GM21528 (cell line): ENCODE measurements around the gene ZFYVE28.
A peak's percentile ranks its signal among the peaks of the same experiment; 100 is the strongest.
"Not testable (repeated sequence)": the region's sequence is repeated elsewhere in the genome, so short reads cannot be mapped to it uniquely, and the experiment has no call there.

Experiments
- ATAC-seq: cut with Tn5 transposase; IDR thresholded peaks from one replicate; pipeline ENCODE4 v1.9.1; 2021; ENCODE audit warnings: mild to moderate bottlenecking, moderate library complexity; ENCODE audit not compliant: unreplicated experiment, low FRiP score

ZFYVE28 gene

GRCh38 chr4:2417765-2418649 is at the start of gene ZFYVE28:
ZFYVE28 (minus strand) TSS chr4:2418645; CDS start chr4:2418323, 322 bp downstream.
- no peak for ATAC-seq

GRCh38 chr4:2465544-2465943 is 47.1 kb upstream of the ZFYVE28 start:
- not testable (repeated sequence) for ATAC-seq

DNA sequence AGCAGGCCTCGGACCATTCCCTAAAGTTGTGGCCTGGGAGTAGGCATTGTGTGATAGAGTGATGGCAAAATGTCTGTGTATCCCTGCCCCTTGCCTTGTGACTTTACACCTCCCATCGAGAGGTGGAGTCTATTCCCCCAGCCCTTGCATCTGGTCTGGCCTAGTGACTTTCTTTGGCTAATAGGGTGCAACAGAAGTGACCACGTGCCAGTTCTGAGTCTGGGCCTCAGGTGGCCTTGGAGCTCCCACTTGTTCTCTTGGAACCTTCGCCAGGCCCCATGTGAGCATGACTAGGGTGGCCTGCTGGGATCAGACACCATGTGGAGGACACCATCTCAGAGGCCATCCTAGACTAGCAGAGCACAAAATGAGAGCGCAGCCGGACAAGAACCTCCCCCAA is 46.6 kb upstream of the ZFYVE28 start:
- ATAC-seq = no peak

DNA sequence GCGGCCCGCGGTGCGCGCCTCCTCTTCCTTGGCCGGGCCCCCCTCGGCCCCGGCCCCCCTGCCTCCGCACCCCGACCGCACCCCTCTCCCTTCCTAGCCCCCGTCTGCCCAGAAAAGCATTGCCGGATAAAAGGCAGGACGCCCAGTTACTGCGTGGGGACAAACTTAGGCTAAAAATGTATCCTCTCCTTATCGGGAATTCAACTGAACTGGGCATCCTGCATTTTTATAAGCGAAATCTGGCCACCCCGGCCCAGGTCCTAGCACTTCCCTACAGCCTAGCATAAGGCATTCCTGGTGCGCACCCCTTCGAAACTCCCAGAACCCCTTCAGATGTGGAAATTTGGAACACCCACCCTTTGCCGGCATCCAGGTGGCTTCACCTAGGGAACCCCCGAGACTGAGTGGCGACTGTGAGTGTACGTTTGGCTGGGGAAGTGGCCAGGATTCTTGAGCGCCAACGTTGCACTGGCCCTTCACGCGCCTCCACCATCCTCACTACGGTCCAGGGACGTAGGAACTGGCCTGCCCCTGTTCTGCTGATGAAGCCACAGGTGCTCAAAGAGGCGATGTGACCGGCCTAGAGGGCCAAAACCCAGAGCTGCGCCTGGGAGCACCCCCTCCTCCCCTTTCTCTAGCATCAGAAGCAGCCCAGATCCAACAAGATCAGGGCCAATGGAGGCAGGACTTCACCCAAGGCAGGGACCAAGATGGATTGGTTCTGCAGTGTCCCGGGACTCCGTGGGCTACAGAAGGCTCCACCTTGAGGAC is 44.7 kb upstream of the ZFYVE28 start:
- no peak for ATAC-seq

- peak; percentile 72 for ATAC-seq
Observed at GRCh38 chr4:2462218-2462991, 44.0 kb upstream of the ZFYVE28 start.

GRCh38 chr4:2461246-2461960 is 43.0 kb upstream of the ZFYVE28 start:
- no peak for ATAC-seq

- ATAC-seq = no peak
Observed at GRCh38 chr4:2459589-2460349, 41.3 kb upstream of the ZFYVE28 start.

DNA sequence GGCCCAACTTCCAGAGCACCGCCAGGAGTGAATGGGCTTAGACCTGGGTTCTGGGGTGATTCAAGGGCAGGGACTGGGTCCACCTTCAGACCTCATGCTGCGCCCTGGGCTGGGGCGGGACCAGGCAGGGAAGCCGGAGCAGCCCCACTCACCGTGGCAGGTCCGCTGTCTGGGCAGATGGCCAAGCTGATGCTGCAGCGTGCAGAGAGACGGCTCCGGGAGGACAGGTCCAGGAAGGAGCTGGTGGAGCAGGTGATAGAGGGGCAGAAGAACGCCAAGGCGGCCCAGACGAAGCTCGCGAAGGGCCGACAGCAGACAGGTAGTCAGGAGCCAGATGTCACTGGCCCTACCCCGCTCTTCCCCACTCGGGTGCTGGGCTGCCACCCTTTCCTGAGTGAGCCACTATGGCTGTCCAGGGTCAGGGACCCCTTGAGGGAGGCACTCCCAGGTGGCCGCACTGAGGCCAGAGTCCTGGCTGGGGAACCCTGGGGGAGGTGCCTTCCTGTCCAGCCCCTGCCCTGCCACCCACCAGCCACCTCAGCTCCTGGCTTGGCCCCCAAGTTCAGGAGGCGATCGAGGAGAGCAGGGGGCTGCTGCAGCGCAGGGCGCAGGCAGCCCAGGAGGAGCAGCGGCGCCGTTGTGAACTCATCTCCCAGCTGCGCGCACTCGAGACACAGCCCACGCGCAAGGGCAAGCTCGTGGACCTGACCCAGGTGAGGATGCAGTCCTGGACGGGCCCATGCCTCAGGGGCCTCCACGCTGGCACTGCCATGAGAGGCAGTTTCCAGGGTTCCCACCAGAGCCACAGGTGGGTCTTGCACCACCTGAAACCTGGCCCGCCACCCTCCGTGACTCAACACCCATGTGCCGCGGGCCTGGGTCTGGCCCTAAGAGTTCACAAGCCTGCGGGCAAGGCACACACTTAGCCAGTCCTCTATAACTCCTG is 40.4 kb upstream of the ZFYVE28 start:
- ATAC-seq = no peak

GRCh38 chr4:2457481-2458295 is 39.2 kb upstream of the ZFYVE28 start:
- ATAC-seq = no peak

DNA sequence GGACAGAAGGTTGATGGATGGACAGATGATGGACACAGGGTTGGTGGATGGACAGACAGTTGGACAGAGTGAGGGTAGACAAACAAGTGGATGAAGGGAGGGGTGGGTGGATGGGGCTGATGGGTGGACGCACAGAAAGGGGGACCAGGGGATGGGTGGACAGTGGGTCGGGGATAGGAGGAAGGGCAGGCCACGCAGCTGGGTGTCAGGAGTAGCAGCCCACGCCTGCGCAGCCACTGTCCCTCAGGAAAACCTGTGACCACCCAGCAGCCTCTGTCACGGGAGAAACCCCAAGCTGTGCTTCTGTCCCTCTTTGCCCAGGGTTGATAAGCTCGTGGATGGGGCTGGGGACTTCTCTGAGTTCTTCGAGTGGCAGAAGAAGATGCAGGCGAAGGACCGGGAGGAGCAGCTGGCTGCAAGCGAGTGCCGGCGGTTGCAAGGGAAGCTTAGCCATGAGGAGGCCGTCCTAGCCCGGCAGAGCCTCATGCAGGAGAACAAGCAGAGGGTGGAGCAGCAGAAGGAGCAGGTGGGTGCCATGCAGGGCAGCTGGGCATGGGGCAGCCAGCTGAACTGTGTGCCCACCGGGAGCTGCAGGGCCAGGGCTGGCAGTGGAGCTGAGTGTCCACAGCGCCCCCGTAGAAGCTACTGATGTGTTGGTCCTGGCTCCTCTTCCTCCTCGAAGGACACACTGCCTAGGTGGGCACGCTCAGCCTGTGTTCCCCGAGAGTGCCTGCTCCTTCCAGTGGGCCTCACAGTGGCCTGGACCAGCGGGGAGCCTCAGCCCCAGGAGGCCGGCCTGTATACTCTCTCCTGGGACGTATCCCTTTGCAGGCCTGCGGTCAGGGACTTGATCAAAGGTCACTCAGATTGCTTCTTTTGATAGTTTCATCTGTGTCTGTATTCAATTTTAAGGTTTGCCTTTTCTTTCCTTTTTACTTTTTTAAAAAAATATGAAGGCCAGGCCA is 33.7 kb upstream of the ZFYVE28 start:
- ATAC-seq = no peak

- ATAC-seq = no peak
Observed at GRCh38 chr4:2451036-2451520, 32.6 kb upstream of the ZFYVE28 start.

DNA sequence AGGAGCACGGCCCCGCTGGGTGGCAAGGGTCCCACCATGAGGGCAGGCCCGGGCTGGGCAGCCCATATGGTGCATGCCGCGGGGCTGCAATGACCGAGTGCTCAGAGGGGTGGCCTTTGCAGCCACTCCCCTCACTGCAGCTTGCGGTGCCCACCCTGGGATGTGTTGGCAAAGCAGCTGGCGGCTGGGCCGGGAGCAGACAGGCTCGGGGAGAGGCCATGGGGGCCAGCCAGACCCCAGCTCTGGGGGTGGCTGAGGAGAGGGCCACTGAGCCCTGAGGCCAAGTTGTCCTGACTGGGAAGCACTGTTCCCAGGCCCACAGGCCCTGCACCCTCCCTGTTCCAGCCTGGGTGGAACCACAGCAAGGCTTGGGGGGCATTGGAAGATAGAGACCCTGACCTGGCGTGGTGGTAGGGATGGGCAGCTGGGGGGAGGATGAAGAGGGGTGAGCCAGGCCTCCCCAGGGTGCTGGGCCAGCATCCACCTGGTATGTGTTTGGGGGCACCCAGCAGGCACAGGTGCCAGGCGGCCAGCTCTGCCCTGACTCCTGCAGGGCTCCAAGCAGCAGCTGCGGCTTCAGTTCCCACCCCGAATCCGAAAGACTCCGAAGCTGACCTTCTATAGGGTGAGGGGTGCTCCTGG is 32.1 kb upstream of the ZFYVE28 start:
- ATAC-seq = no peak

DNA sequence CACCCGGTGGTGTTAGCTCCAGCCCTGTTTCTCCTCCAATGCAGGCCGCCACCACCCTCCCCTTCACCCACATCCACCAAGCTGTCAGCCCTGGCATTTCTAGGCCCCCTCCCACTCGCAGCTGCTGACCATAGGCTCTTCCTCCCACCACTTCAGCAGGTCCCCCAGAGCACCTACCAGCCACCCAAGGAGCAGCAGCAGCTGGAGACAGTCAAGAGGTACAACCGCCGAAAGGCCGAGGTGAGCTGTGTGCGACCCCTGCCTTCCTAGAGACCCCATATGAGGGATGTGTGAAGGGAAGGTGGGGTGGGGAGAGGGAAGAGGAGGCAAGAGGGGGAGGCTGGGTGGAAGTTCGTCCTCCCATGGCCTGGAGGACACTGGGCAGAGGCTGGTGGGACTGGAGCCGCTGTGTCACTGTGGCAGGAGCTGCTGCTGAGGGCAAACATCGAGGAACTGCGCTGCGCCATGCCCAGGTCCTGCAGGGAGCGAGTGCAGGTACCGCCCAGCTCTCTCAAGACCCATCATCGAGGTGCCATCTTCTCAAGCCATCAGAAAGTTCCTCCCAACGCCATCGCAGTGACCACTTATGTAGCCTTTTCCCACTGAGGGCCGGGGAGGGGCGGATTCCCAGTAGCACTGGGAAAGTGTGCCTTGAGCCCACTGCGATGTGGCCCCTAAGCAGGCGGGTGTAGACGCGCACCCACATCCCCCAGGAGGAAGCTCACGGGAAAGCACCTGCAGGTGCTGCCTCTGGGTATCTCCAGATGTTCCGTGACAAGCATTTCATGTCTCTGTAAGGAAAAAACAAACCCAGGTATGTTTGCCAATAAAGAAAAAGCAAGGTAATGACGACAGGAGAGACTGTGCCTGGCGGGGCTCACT is 31.3 kb upstream of the ZFYVE28 start:
- ATAC-seq = no peak

DNA sequence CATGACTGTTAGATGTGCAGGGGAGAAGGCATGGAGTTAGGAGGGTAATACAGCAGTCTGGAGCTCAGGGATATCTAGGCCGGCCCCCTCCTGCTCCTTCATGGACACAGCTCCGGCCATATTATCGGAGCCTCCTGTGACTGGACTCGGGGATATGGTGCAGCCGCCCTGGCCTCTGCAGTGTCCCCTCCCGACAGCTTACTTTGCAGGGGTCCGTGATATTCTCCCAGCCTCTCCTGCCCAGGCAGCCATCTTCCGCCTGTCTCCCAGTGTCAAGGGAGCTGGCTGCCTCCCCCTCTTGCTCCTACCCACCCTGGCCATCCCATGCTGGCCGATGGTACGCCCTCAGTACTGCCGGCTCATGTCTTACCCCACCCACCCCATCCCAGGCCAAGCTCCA is 30.6 kb upstream of the ZFYVE28 start:
- ATAC-seq = no peak

- no peak for ATAC-seq
Observed at GRCh38 chr4:2448589-2448988, 30.1 kb upstream of the ZFYVE28 start.
